ENCODE data around the gene SPECC1.

SPECC1 gene

GRCh38 chr17:20299013-20299412 is 289.9 kb downstream of the SPECC1 start:
- DNase-seq (ENCODE audit: extremely low read depth, low read depth), result no peak
- TF ChIP-seq, protein P1, sequence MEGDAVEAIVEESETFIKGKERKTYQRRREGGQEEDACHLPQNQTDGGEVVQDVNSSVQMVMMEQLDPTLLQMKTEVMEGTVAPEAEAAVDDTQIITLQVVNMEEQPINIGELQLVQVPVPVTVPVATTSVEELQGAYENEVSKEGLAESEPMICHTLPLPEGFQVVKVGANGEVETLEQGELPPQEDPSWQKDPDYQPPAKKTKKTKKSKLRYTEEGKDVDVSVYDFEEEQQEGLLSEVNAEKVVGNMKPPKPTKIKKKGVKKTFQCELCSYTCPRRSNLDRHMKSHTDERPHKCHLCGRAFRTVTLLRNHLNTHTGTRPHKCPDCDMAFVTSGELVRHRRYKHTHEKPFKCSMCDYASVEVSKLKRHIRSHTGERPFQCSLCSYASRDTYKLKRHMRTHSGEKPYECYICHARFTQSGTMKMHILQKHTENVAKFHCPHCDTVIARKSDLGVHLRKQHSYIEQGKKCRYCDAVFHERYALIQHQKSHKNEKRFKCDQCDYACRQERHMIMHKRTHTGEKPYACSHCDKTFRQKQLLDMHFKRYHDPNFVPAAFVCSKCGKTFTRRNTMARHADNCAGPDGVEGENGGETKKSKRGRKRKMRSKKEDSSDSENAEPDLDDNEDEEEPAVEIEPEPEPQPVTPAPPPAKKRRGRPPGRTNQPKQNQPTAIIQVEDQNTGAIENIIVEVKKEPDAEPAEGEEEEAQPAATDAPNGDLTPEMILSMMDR (IDR thresholded peaks at IDR 0.05; ENCODE audit: low read depth, low read length), result no peak

GRCh38 chr17:20300436-20300934 is 291.3 kb downstream of the SPECC1 start:
- TF ChIP-seq, protein P1 (IDR thresholded peaks at IDR 0.05; ENCODE audit: low read depth, low read length), result no peak; the same call in 1 of the 2 replicates
- peak; percentile 25 for DNase-seq (ENCODE audit: extremely low read depth, low read depth)

GRCh38 chr17:20302246-20302917 is 293.2 kb downstream of the SPECC1 start:
- TF ChIP-seq, protein P1 (IDR thresholded peaks at IDR 0.05; ENCODE audit: low read depth, low read length), result no peak
- no peak for DNase-seq (ENCODE audit: extremely low read depth, low read depth)

- DNase-seq (ENCODE audit: extremely low read depth, low read depth), result no peak
- TF ChIP-seq, protein P1 (IDR thresholded peaks at IDR 0.05; ENCODE audit: low read depth, low read length), result no peak
Observed at GRCh38 chr17:20304961-20305360, 295.8 kb downstream of the SPECC1 start.

DNA sequence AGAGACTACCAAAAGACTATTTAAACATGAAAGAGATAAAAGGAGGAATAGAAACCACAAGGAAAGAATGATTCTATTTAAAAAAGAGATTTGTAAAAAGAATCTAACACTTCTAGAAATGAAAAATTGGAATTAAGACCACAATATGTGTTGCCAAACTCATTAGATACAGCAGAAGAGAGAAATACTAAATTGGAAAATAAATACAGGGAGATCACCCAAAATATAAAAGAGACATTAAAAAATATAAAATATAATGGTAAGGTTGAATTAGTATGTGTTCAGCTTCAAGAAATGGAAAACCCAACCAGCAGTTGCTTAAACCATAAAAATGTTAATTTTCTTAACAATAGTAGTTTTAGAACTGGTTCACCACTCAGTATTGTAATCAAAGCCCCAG is 297.8 kb downstream of the SPECC1 start:
- TF ChIP-seq, protein P1 (IDR thresholded peaks at IDR 0.05; ENCODE audit: low read depth, low read length), result no peak
- no peak for DNase-seq (ENCODE audit: extremely low read depth, low read depth)

GRCh38 chr17:20307326-20307910 is 298.3 kb downstream of the SPECC1 start:
- TF ChIP-seq, protein P1 (IDR thresholded peaks at IDR 0.05; ENCODE audit: low read depth, low read length), result no peak
- DNase-seq (ENCODE audit: extremely low read depth, low read depth), result no peak

DNA sequence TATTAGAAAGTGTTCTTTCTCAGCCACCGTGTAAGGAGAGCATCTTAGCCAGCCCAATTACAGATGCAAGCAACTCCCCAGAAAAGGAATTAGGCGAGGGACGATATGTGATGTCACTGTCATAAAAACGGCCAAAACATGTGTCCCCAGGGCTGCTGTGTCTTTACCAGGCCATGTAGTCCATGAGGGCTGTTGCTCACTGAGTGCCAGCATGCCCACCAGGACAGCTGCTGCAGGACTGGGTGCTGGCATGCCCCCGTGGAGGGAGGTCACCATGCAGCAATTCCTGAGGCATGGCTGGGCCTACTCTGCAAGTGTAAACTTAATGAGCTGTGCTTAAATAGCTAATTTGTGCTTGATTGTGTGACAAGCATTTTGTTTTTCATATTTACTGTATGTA is 301.3 kb downstream of the SPECC1 start:
- DNase-seq (ENCODE audit: extremely low read depth, low read depth), result no peak
- TF ChIP-seq, protein P1 (IDR thresholded peaks at IDR 0.05; ENCODE audit: low read depth, low read length), result no peak

All from AG09319 (cell line).